Pulmonary artery endothelial cell (primary cell): ENCODE data around the gene DDX27. TPM values are rescaled to one million over a fixed set of nuclear protein-coding genes. Genes with fewer than 3 reads are reported as not detected.

Experiments used
- DNase-seq: peaks from one replicate; pipeline ENCODE4 v3.0.0-alpha.2; 2011; ENCODE audit warnings: low read depth, low spot score
- total RNA-seq: library from RNA; depleted of rRNA; stranded (reverse); fragments of >200 nt; gene quantifications from 2 replicates; pipeline ENCODE4 v1.2.3, GENCODE V29; 2014

The DDX27 gene
- total RNA-seq, 1 donor from 2014 or later, result 27.0 TPM

DNA sequence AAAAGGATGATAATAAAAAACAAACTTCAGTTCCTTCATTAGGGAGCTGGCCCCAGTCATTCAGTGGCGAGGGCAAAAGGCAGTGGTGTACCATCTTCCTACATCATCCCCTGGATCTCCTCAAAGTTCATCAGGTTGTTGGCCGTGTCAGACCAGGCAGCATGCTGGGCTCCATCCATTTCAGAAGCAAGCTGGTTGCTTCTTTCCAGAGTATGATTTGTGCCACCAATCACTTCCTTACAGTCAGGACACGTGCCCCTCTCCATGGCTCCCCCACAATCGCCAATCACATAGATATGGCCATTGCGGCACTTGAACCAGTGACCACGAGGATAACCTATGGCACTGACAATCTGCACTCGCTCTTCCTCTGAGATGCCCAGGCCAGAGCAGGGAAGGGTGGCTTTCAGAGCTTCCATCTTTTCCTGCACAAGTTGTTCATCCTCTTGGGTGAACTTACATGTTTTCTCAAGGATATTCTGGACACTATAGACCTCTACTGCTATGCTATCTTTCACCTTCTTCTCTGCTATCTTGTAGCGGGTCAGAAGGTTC, 28.0 kb downstream of the DDX27 start:
- no peak for DNase-seq

DNA sequence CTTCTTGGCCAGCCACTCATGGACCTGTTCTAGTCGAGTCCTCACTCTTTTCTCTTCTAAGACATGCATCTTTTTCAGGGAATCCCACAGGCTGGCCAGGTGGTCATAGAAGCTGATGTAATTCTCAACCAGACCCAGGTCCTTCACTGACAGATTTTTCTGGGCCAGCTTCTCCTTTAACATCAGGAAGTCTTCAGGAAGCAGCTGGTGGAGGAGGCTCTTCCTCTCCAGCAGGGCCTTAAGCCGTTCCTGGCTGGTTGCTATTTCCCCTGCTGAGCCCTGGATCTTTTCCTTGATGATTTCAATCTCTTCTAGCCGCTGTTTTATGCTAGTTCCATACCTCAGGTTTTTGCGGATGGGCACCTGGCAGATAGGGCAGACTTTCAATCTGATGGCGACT, 28.6 kb downstream of the DDX27 start:
- DNase-seq, result peak; percentile 75

DNA sequence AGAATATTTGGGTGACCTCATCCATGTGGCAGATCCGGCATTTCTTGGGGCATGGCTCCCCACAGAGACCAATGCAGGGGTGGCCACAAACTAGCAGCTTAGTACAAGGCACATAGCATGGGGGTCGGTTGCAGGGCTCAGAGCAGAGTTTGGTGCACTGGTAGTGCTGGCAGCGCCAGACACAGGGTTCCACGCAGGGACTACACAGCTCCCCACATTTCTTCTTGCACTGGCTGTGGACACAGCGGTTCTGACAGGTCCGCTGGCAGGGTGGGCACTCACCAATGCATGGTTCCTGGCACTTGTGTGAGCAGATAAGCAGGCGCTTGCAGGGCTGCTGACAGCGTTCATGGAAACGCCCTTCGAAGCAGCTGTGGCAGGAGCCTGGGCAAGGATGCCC, 29.1 kb downstream of the DDX27 start:
- no peak for DNase-seq

DNA sequence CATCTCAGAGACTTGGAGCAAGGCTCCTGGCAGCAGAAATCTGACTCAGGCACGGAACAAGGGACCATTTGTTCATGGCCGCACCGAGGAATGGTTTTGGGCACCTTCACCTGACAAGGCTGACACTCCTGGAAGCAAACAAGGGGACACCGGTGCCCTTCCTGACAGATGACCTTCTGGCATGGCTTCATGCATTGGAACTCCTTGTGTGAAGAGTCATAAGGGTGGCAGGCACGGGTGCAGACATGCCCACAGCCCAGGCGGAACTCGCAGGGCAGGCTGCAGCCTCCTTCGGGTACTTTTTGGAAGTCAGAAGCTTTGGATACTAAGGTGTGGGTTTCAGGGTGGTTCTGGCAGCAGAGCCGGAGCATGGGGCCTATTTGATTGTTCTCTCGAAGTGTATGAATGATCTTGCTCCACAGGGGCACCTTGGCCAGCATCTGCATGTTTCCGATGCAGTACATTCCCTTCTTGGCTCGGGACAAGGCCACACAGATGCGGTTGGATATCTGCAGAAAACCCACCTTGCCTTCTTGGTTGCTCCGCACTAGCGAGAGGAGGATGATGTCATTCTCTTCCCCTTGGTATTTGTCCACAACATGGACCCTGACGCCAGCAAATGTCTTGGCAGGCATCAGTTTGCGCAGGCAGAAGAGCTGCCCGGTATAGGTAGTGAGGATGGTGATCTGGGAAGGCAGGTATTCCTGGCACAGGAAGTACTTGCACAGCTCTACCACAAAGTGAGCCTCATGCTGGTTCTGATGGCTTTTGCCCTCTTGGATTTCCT, 29.9 kb downstream of the DDX27 start:
- no peak for DNase-seq

DNA sequence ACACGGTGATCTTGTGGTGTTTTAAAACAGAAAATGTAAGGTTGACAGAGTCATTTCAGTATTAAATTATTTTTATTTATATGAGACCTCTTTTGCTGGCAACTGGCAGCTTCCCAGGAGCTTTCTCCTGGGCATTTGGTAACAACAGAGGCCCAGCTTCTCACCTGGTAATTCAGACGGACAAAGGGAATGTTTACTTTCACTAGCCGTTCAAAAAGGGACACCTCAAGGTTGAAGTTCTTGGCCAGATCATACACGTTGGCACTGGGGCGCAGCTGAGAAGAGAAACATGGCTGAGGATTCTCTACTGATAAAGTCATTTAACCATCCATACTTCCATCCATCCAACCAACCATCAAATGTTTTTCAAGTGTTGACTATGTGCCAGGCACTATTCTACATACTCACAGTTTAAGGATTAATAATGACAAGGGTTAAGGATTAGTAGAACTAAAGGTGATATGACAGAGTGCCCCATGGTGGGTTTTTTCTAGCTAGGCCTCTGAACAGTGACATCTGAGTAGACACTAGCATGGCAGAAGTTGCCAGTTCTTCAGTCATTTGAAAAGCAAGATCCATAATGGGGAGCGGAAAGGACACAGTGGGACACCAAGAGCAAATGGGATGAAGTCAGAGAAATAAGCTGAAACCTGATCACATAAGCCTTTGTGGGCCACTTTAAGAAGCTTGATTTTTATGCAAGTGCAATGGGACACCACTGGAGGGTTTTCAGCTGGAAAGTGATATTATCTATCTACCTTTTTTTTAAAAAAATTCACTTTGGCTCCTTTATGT, 33.5 kb downstream of the DDX27 start:
- DNase-seq, result no peak

GRCh38 chr20:49256261-49256660, 37.0 kb downstream of the DDX27 start:
- DNase-seq, result no peak

- DNase-seq, result no peak
Measured at GRCh38 chr20:49259284-49259683, 40.1 kb downstream of the DDX27 start.

- no peak for DNase-seq
Measured at GRCh38 chr20:49259799-49260198, 40.6 kb downstream of the DDX27 start.

DNA sequence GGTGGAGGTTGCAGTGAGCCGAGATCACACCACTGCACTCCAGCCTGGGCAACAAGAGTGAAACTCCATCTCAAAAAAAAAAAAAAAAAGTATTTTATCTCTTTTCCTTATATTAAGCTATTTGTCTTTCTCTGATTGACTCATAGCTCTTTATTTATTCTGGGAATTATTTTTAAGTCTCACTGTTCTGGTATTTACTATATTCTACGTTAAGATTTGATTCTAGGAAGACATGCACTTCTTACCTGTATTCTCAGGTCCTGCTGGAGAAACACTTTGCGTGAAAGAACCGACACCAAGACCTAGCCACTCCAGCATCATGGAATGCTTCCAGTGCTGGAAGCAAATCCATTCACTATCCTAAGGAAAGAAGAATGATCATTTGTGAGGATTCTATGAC, 41.0 kb downstream of the DDX27 start:
- DNase-seq, result no peak

DNA sequence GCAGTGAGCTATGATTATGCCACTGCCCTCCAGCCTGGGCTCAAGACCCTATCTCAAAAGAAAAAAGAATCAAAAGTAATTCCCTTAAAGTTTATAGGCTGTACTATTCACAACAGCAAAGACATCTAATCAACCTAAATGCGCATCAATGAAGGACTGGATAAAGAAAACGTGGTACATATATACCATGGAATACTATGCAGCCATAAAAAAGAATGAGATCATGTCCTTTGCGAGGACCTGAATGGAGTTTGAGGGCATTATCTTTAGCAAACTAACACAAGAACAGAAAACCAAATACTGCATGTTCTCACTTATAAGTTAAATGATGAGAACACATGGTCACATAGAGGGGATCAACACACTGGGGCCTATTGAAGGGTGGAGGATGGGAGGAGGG, 42.0 kb downstream of the DDX27 start:
- no peak for DNase-seq

- DNase-seq, result no peak
Measured at GRCh38 chr20:49262444-49262843, 43.2 kb downstream of the DDX27 start.

- no peak for DNase-seq
Measured at GRCh38 chr20:49267327-49267726, 48.1 kb downstream of the DDX27 start.

- DNase-seq, result no peak
Measured at GRCh38 chr20:49268600-49269365, 49.6 kb downstream of the DDX27 start.

DNA sequence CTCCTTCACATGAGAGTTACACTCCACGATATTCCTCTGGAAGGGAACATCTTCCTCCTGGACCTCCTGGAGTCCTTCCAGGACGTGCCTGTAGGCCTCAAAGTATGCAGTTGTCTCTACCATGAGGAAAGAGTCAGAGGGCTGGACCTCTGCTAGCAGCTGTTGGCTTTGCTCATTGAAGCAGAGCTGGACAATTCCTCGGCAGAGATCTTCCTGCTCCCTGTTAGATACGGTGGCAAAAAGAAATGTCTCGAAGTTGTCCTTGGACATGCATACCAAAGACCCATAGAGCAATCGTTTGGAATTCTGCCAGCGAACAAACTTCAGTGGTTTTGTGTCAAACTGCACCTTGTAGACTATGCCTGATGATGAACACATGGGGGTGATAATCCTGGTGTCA, 51.0 kb downstream of the DDX27 start:
- DNase-seq, result no peak

- no peak for DNase-seq
Measured at GRCh38 chr20:49270736-49271135, 51.5 kb downstream of the DDX27 start.

DNA sequence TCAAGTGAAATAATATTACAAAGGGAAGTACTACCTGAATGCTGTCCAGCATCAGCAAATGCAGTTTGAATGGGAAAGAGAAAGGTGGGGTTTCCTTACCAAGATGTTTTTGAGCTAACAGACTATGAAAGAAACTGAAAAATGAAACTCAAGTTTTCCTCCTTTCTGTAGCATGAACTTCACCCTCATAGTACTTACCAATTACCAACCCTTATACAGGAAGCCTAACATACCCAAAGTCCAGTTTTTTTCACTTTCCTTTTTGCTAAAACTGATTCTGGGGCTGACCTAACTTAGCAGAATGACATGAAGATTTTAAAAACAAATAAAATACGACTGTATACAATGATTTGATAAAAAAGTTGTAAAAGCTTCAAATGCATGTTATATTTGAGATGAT, 53.4 kb downstream of the DDX27 start:
- no peak for DNase-seq

GRCh38 chr20:49273696-49274277, 54.6 kb downstream of the DDX27 start:
- no peak for DNase-seq

DNA sequence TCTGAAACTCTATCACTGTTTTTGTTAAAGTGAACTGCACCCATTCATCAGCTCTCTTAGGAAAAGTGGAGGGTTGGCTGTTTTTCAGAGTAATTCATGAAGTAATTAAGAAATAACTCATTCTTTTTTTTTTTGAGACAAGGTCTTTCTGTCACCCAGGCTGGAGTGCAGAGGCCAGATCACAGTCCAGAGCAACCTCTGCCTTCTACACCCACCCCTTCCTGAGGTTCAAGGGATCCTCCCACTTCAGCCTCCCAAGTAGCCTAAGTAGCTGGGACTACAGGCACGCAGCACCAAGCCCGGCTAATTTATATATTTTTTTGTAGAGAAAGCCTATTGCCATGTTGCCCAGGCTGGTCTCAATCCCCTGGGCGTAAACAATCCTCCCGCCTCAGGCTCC, 56.0 kb downstream of the DDX27 start:
- no peak for DNase-seq

- no peak for DNase-seq
Measured at GRCh38 chr20:49275636-49276035, 56.4 kb downstream of the DDX27 start.

GRCh38 chr20:49276161-49276960, 57.1 kb downstream of the DDX27 start:
- DNase-seq, result no peak
